Right atrium auricular region (tissue), 2 donors: ENCODE measurements around the gene PPP1R26. TPM values are rescaled to one million over a fixed set of nuclear protein-coding genes. Genes with fewer than 3 reads are reported as not detected.
"Not testable (repeated sequence)": the region's sequence is repeated elsewhere in the genome, so short reads cannot be mapped to it uniquely, and the experiment has no call there.

ENCODE experiments used
- DNase-seq: peaks from one replicate; pipeline ENCODE4 v3.0.0-alpha.2; 2019; ENCODE audit warnings: low spot score
- H3K27ac ChIP-seq, 2 donors: fragments of 200-600 bp; sonication (generic); 1 replicate in 1 of 2; 2 replicates in 1 of 2; pipeline ENCODE4 v1.5.1; 2016 to 2019
- H3K27me3 ChIP-seq, 2 donors: fragments of 200-600 bp; sonication (generic); one replicate each; pipeline versions ENCODE4 v1.5.1 to v1.6.0; 2017 to 2019
- H3K36me3 ChIP-seq: fragments of 200-600 bp; sonication (generic); one replicate; pipeline ENCODE4 v1.5.1; 2016
- H3K4me1 ChIP-seq, 2 donors: fragments of 200-600 bp; sonication (generic); one replicate each; pipeline versions ENCODE4 v1.5.1 to v1.6.0; 2017 to 2019
- H3K4me3 ChIP-seq, 2 donors: fragments of 200-600 bp; sonication (generic); 1 replicate in 1 of 2; 2 replicates in 1 of 2; pipeline ENCODE4 v1.5.1; 2017 to 2019; ENCODE audit warnings: mild to moderate bottlenecking in 1 of 2, moderate library complexity in 1 of 2
- H3K9me3 ChIP-seq, 2 donors: fragments of 200-600 bp; sonication (generic); one replicate each; pipeline ENCODE4 v1.5.1; 2019
- total RNA-seq, 2 donors: library from RNA; depleted of rRNA; stranded (reverse); fragments of >200 nt; gene quantifications; one replicate each; pipeline ENCODE4 v1.1.0, GENCODE V29; 2016
- TF ChIP-seq, protein P1 (sequence below), 2 donors: fragments of 200-600 bp; sonication (generic); IDR thresholded peaks; one replicate each; pipeline ENCODE4 v1.5.1; 2019; ENCODE audit warnings: antibody characterized with exemption in 2 of 2

Gene PPP1R26, protein sequence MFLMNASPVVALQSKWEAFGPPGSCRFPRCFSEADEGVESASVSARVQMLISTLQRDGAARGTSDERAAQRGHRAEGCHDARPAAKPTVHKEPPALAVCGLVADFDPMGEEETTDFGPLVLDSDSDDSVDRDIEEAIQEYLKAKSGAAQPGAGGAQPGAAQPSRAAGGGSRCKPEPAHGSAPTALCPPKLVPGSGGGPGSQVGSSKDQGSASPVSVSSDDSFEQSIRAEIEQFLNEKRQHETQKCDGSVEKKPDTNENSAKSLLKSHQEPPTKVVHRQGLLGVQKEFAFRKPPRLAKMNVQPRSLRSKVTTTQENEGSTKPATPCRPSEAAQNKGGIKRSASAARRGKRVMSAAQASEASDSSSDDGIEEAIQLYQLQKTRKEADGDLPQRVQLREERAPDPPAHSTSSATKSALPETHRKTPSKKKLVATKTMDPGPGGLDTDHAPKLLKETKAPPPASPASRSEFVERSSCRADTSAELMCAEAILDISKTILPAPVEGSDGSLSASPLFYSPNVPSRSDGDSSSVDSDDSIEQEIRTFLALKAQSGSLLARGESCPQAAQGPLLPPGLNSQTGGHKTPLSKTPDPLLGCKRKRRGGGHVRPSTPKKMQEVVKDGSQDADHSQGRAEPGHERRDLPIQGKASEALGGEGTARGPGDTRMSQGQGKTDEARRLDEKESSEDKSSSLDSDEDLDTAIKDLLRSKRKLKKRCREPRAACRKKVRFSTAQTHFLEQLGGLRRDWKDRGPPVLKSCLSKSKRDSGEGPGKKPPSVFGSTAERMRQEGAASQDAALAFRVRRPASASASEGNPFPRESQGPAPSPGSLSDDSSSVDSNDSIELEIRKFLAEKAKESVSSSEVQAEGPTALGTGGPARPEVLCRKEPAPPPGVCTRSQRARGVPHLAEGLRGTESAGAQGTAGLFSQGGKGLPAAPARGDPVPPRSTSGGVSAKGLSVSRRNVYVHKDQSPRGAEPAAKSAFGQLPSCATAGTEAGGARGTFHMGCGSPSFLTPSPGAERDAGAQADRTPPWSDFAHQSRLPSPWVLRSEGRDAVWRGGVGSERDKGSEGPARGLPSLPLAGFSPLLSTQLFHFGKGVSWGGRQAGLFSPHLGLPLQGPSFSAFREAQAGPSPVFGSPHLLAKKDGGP (N-terminal part only)
- 10 to 100 TPM; 17.4 to 18.7 TPM for total RNA-seq

DNA sequence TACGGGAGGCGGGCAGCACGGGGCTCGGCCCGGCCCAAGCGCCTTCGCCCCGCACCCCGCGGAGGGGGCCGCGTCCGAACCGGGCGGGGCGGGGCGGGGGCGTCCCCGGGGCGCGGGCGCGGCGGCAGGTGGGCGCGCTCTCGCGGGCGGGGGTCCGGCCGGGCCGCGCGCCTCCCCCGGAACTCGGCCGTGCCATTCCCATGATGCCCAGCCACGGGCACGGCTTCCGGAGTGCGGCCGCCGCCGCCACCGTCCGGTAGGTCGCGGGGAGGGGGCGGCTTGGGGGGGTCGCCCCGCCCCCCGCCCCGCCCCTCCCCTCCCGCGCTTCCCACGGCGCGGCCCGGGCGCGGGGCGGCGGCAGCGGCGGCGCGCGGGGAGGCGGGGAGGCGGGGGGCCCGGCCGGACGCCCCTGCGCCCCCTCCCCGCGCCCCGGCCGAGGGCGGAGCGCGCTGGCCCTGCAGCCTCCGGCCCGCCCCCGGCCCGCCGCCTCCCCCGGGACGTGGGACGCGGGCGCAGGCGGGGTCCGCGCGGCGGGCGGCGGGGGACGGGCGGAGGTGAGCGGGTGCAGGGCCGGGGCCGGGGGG, at the start of gene PPP1R26:
TSS of gene PPP1R26 (plus strand) at position 314 of the 584 bp plus-strand sequence. CDS start 4,729 bp downstream, outside the sequence.
- Histone ChIP-seq H3K9me3 (no peaks in the 10 kb centered on the region), H3K27me3 (no peaks in the 10 kb centered on the region), H3K36me3 (peaks cover 7% of the 10 kb centered on the region), H3K27ac (peak within 1 kb of the TSS; percentile 80 to 87), H3K4me1 (peaks cover 0 to 20% of the 10 kb centered on the region in 2 donors), H3K4me3 (peak within 1 kb of the TSS; percentile 75 to 81)
- TF ChIP-seq, protein P1, sequence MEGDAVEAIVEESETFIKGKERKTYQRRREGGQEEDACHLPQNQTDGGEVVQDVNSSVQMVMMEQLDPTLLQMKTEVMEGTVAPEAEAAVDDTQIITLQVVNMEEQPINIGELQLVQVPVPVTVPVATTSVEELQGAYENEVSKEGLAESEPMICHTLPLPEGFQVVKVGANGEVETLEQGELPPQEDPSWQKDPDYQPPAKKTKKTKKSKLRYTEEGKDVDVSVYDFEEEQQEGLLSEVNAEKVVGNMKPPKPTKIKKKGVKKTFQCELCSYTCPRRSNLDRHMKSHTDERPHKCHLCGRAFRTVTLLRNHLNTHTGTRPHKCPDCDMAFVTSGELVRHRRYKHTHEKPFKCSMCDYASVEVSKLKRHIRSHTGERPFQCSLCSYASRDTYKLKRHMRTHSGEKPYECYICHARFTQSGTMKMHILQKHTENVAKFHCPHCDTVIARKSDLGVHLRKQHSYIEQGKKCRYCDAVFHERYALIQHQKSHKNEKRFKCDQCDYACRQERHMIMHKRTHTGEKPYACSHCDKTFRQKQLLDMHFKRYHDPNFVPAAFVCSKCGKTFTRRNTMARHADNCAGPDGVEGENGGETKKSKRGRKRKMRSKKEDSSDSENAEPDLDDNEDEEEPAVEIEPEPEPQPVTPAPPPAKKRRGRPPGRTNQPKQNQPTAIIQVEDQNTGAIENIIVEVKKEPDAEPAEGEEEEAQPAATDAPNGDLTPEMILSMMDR (IDR thresholded peaks at IDR 0.05): no peak
- DNase-seq: no peak

DNA sequence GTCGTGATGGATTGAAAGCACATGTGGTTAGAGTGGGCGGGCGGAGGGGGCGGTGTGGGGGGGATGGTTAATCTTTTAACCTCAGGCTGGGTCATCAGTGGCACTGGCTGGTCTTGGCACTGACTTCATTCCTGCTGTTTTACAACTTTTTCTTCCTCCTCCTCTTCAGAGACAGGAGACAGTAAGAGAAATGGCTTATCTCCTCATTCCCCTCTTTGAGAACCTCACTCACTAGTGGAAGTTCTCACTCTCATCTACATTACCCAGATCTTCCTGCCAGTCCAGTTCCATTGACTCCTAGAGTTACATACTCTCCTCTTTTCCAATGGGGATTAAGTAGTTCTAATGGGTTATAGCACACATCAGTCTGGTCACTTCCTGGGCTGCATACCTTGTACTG, 42.3 kb upstream of the PPP1R26 start:
- H3K4me3 ChIP-seq: no peak overlapping the region
- no peaks in the 10 kb centered on the region for H3K27me3 ChIP-seq
- peaks cover 0 to 12% of the 10 kb centered on the region in 2 donors for H3K4me1 ChIP-seq
- H3K27ac ChIP-seq: no peak overlapping the region
- no peaks in the 10 kb centered on the region for H3K36me3 ChIP-seq
- no peak for DNase-seq
- TF ChIP-seq, protein P1 (IDR thresholded peaks at IDR 0.05): no peak
- H3K9me3 ChIP-seq: no peaks in the 10 kb centered on the region

DNA sequence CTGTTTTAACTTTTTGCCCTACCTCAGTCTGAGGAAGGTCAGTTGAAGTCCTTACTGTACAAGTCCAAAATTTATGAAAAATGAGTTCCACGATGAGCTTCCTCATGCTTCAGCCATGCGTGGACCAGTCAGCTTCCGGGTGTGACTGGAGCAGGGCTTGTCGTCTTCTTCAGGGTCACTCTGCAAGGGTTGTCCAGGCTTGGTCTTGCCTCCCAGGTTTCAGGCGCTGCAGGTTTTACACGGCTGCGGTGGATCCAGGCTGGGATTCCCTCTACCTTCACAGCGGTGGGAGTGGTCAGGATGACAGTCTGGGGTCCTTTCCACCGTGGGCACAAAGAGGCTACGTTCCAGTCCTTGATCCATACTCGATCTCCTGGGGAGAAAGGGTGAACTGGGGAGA, 41.9 kb upstream of the PPP1R26 start:
- peaks cover 0 to 14% of the 10 kb centered on the region in 2 donors for H3K4me1 ChIP-seq
- not testable (repeated sequence) for H3K27me3 ChIP-seq, H3K4me3 ChIP-seq, DNase-seq, H3K9me3 ChIP-seq, H3K36me3 ChIP-seq, H3K27ac ChIP-seq

DNA sequence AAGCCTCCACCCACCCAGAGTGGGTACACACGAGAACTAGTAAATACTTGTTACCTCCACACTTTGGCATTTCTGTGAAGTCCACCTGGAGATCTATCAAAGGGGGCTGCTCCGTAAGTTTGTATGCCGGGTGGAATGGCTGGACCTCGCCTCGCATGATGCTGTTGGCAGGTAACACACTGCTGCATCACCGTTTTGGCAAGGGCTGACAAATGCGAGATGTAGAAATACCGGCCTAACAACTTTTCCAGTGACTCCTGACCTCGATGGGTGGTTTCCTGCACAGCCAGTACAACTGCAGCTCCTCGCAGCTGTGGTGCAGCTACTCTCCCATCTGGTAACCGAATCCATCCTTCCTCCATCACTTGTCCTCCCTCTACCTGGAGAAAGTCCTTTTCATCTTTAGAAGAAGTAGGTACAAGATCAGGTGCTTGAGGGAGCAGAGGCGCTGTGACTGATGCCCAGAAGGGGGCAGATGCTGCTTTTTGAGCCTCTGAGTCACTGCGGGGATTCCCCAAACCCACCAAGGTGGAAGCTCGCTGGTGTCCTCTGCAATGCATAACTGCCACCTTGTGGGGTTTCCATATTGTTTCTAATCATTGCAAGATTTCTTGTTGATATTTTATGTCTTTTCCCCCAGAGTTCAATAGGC, 40.9 kb upstream of the PPP1R26 start:
- DNase-seq: not testable (repeated sequence)

DNA sequence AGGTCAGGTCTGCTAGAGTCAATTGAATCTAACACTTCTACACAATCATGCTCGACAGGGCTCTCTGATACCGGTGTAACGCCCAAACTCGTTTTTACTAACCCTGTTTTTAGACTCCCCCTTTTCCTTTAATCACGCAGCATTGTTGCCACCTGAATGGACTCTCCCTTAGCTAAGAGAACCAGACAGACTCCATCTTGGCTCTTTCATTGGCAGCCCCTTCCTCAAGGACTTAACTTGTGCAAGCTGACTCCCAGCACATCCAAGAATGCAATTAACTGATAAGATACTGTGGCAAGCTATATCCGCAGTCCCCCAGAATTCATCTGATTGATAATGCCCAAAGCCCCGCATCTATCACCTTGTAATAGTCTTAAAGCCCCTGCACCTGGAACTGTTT, 40.1 kb upstream of the PPP1R26 start:
- not testable (repeated sequence) for H3K4me3 ChIP-seq, H3K36me3 ChIP-seq, H3K27me3 ChIP-seq, H3K9me3 ChIP-seq, H3K27ac ChIP-seq, DNase-seq
- H3K4me1 ChIP-seq: peaks cover 0 to 14% of the 10 kb centered on the region in 2 donors

More for the DNA sequence above, 40.9 kb upstream of the PPP1R26 start:
- not testable (repeated sequence) for H3K27me3 ChIP-seq, H3K4me3 ChIP-seq, H3K36me3 ChIP-seq, H3K9me3 ChIP-seq, H3K27ac ChIP-seq
- H3K4me1 ChIP-seq: peaks cover 0 to 14% of the 10 kb centered on the region in 2 donors

DNA sequence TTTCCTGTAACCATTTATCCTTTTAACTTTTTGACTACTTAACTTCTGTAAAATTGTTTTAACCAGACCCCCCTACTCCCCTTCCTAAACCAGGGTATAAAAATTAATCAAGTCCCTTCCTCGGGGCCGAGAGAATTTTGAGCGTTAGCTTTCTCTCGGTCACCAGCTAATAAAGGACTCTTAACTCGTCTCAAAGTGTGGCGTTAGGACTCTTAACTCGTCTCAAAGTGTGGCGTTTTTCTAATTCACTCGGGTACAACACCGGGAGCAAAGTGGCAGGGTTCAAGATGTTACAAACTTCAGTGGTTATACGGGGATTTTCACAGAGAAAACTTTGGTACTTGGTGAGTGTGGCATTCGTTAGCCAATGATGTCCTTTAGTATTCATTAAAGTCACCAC, 39.7 kb upstream of the PPP1R26 start:
- TF ChIP-seq, protein P1 (IDR thresholded peaks at IDR 0.05): no peak
- no peaks in the 10 kb centered on the region for H3K27me3 ChIP-seq

More for the DNA sequence above, 39.7 kb upstream of the PPP1R26 start:
- peaks cover 0 to 14% of the 10 kb centered on the region in 2 donors for H3K4me1 ChIP-seq
- no peaks in the 10 kb centered on the region for H3K9me3 ChIP-seq
- H3K36me3 ChIP-seq: no peaks in the 10 kb centered on the region
- DNase-seq: no peak
- H3K4me3 ChIP-seq: no peak overlapping the region
- no peak overlapping the region for H3K27ac ChIP-seq
